NCI-H460 (cell line): ENCODE measurements around the gene INPP4A. TPM values are rescaled to one million over a fixed set of nuclear protein-coding genes. Genes with fewer than 3 reads are reported as not detected.

Experiments
- DNase-seq: peaks from one replicate; pipeline ENCODE4 v3.0.0-alpha.2; 2016; ENCODE audit warnings: low read depth; ENCODE audit errors: extremely low read depth
- total RNA-seq: library from RNA; depleted of rRNA; stranded (reverse); fragments of >200 nt; shearing (Covaris generic); gene quantifications from 2 replicates; pipeline ENCODE4 v1.2.3, GENCODE V29; 2014; rRNA removed

INPP4A gene
- total RNA-seq, 1 experiment from 2014 or later, result 16.7 TPM

GRCh38 chr2:98607741-98608115 lies 163.1 kb downstream of the INPP4A start:
- no peak for DNase-seq

- DNase-seq, result peak; percentile 83
These were observed 163.7 kb downstream of the INPP4A start, which contains the start of the genes COA5 and UNC50 for GRCh38 chr2:98608116-98608961. TSS of gene COA5 (minus strand) at chr2:98608512. CDS start at chr2:98608405, 107 bp downstream. TSS of gene UNC50 (plus strand) at chr2:98608589. CDS start at chr2:98609760, 1,171 bp downstream.

GRCh38 chr2:98608962-98609604 lies 164.4 kb downstream of the INPP4A start:
- no peak for DNase-seq

GRCh38 chr2:98614024-98614739 lies 169.5 kb downstream of the INPP4A start:
- DNase-seq, result no peak

GRCh38 chr2:98615481-98615880 lies 170.8 kb downstream of the INPP4A start:
- no peak for DNase-seq

GRCh38 chr2:98617149-98617548 lies 172.5 kb downstream of the INPP4A start:
- DNase-seq, result no peak

GRCh38 chr2:98623657-98624056 lies 179.0 kb downstream of the INPP4A start:
- no peak for DNase-seq

GRCh38 chr2:98632351-98632750 lies 187.7 kb downstream of the INPP4A start:
- DNase-seq, result no peak

GRCh38 chr2:98634406-98635092 lies 189.9 kb downstream of the INPP4A start:
- no peak for DNase-seq

GRCh38 chr2:98637401-98638147 lies 192.9 kb downstream of the INPP4A start:
- no peak for DNase-seq

GRCh38 chr2:98643496-98644100 lies 198.9 kb downstream of the INPP4A start:
- no peak for DNase-seq

Other genes starting within 250 kb of the INPP4A start
- not detected in 2 replicates for gene CNGA3, start 98.4 kb upstream of the INPP4A start, total RNA-seq
- 47.7 and 49.3 TPM in 2 replicates for gene COA5, start 163.7 kb downstream of the INPP4A start, total RNA-seq
- 75.2 and 76.0 TPM in 2 replicates for gene UNC50, start 163.7 kb downstream of the INPP4A start, total RNA-seq